Measurements from ENCODE around the gene AMY1C. TPM values are rescaled to one million over a fixed set of nuclear protein-coding genes. Genes with fewer than 3 reads are reported as not detected.
"Not testable (repeated sequence)": the region's sequence is repeated elsewhere in the genome, so short reads cannot be mapped to it uniquely, and the experiment has no call there.

AMY1C gene
- total and polyA plus RNA-seq, 2 of the 8 experiments (the other 6 are each of a cell fraction or from before 2014, with no cell fraction given), result not detected

DNA sequence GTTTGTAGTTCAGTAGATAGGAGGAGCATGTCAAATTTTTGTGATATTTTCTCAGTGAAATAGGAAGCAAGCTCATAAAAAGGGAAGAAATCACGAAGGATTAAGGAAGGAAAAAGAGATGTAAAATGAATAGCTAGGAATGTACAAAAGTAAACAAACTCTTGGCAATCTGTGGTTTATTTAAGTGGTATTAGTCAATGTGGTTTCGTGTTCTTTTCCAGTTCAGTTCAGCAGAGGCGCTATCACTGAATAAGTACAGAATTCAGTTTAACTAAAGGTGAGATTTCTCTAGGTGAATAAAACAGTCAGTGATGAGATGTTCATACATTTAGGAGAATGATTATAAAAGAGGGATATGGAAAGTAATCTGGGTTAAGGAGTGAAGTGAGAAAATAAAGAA lies 11.7 kb upstream of the AMY1C start:
- CTCF ChIA-PET (ENCODE audit: partially characterized antibody), result not testable (repeated sequence)

DNA sequence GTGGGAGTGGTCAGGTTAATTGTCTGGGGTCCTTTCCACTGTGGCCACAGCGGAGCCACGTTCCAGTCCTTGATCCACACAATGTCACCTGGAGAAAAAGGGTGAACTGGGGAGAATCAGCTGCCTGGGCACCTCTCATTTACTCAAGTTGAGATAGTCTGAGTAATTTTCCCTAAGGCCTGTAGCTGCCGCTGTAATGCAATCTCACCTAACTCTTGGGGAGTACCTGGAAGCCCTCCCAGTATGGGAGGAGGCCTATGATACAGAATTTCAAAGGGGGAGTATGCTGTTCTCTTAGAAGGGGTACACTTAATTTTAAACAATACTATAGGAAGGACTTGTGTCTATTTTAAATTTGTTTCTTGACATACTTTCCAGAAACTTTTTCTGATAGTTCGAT lies 5.2 kb upstream of the AMY1C start:
- not testable (repeated sequence) for H3K36me3 ChIP-seq (ENCODE audit: control insufficient read depth in 2 of 4, insufficient read depth in 4 of 4, low read length in 3 of 4); H3K27ac ChIP-seq (ENCODE audit: low read depth, low read length); H3K14ac ChIP-seq (ENCODE audit: insufficient read length)

More for the DNA sequence above, 11.7 kb upstream of the AMY1C start:
- H3K79me2 ChIP-seq (ENCODE audit: control insufficient read depth in 1 of 2, insufficient read depth in 2 of 2, low read length in 2 of 2); H3K4me1 ChIP-seq (replicated peaks in 1 of 4; ENCODE audit: control insufficient read depth in 3 of 4, insufficient read depth in 4 of 4, low read length in 3 of 4); H2AK5ac ChIP-seq (ENCODE audit: low read depth, low read length); H4K5ac ChIP-seq (ENCODE audit: insufficient read length, low read depth, low read length); H2BK120ac ChIP-seq (replicated peaks; ENCODE audit: low read depth, low read length); H3K9ac ChIP-seq (replicated peaks in 1 of 4; ENCODE audit: extremely low read depth in 1 of 4, low read depth in 3 of 4, low read length in 3 of 4); H3K27ac ChIP-seq (ENCODE audit: low read depth, low read length); H3K56ac ChIP-seq (replicated peaks; ENCODE audit: insufficient read length, low read depth, low read length); FAIRE-seq; POLR2A ChIA-PET (ENCODE audit: partially characterized antibody); H3K27me3 ChIP-seq (replicated peaks in 1 of 4; ENCODE audit: control insufficient read depth in 3 of 4, extremely low read depth in 1 of 4, insufficient read depth in 3 of 4, low read length in 3 of 4); H2BK12ac ChIP-seq (ENCODE audit: low read depth, low read length); H3K4ac ChIP-seq (replicated peaks; ENCODE audit: insufficient read length, low read depth, low read length); H3K23me2 ChIP-seq (ENCODE audit: low read depth, low read length); H3K4me3 ChIP-seq (ENCODE audit: extremely low read depth in 1 of 4, insufficient read depth in 2 of 4, low read depth in 3 of 4, low read length in 4 of 4); H2BK5ac ChIP-seq (ENCODE audit: low read depth, low read length); H4K8ac ChIP-seq (ENCODE audit: extremely low read depth, insufficient read depth, low read length); H3K4me2 ChIP-seq (ENCODE audit: insufficient read depth in 1 of 2, low read depth in 2 of 2, low read length in 2 of 2); H3K79me1 ChIP-seq (ENCODE audit: low read depth, low read length); H2BK15ac ChIP-seq (ENCODE audit: low read length); H3K18ac ChIP-seq (ENCODE audit: extremely low read depth, low read length); H3K36me3 ChIP-seq (ENCODE audit: control insufficient read depth in 2 of 4, insufficient read depth in 4 of 4, low read length in 3 of 4); DNase-seq (ENCODE audit: low read depth in 1 of 2, low spot score in 2 of 2); H3K23ac ChIP-seq (ENCODE audit: insufficient read length); H4K20me1 ChIP-seq (replicated peaks in 1 of 2; ENCODE audit: control insufficient read depth in 1 of 2, insufficient read depth in 2 of 2, low read length in 2 of 2); H2BK20ac ChIP-seq (ENCODE audit: low read length); H3K9me3 ChIP-seq (ENCODE audit: insufficient read depth in 2 of 2, low read depth in 1 of 2, low read length in 1 of 2); H2AFZ ChIP-seq (ENCODE audit: low read length); H4K91ac ChIP-seq (replicated peaks; ENCODE audit: insufficient read length, low read length); H3K14ac ChIP-seq (ENCODE audit: insufficient read length): not testable (repeated sequence)
- no CpG with 5 or more reads among the region's 3 CpGs for WGBS, 2 experiments (ENCODE audit: extremely low coverage in 1 of 2, insufficient coverage in 1 of 2, insufficient read length in 1 of 2, insufficient replicate concordance in 2 of 2, low coverage in 1 of 2, low lambda C conversion rate in 2 of 2, missing lambda C conversion rate in 1 of 2)

More for the DNA sequence above, 5.2 kb upstream of the AMY1C start:
- H3K18ac ChIP-seq (ENCODE audit: extremely low read depth, low read length); H3K4me2 ChIP-seq (ENCODE audit: insufficient read depth in 1 of 2, low read depth in 2 of 2, low read length in 2 of 2); H2BK15ac ChIP-seq (ENCODE audit: low read length); H3K27me3 ChIP-seq (replicated peaks in 1 of 4; ENCODE audit: control insufficient read depth in 3 of 4, extremely low read depth in 1 of 4, insufficient read depth in 3 of 4, low read length in 3 of 4); CTCF ChIA-PET (ENCODE audit: partially characterized antibody); H3K79me2 ChIP-seq (ENCODE audit: control insufficient read depth in 1 of 2, insufficient read depth in 2 of 2, low read length in 2 of 2); H3K79me1 ChIP-seq (ENCODE audit: low read depth, low read length); H3K9ac ChIP-seq (replicated peaks in 1 of 4; ENCODE audit: extremely low read depth in 1 of 4, low read depth in 3 of 4, low read length in 3 of 4); H2BK120ac ChIP-seq (replicated peaks; ENCODE audit: low read depth, low read length); H2BK20ac ChIP-seq (ENCODE audit: low read length); H3K56ac ChIP-seq (replicated peaks; ENCODE audit: insufficient read length, low read depth, low read length); H3K4me1 ChIP-seq (replicated peaks in 1 of 4; ENCODE audit: control insufficient read depth in 3 of 4, insufficient read depth in 4 of 4, low read length in 3 of 4); H3K4ac ChIP-seq (replicated peaks; ENCODE audit: insufficient read length, low read depth, low read length); H3K4me3 ChIP-seq (ENCODE audit: extremely low read depth in 1 of 4, insufficient read depth in 2 of 4, low read depth in 3 of 4, low read length in 4 of 4); H3K23me2 ChIP-seq (ENCODE audit: low read depth, low read length); H2AFZ ChIP-seq (ENCODE audit: low read length); H4K20me1 ChIP-seq (replicated peaks in 1 of 2; ENCODE audit: control insufficient read depth in 1 of 2, insufficient read depth in 2 of 2, low read length in 2 of 2); FAIRE-seq; H2BK12ac ChIP-seq (ENCODE audit: low read depth, low read length); H4K8ac ChIP-seq (ENCODE audit: extremely low read depth, insufficient read depth, low read length); H2AK5ac ChIP-seq (ENCODE audit: low read depth, low read length); H3K23ac ChIP-seq (ENCODE audit: insufficient read length); H4K91ac ChIP-seq (replicated peaks; ENCODE audit: insufficient read length, low read length); H4K5ac ChIP-seq (ENCODE audit: insufficient read length, low read depth, low read length); H3K9me3 ChIP-seq (ENCODE audit: insufficient read depth in 2 of 2, low read depth in 1 of 2, low read length in 1 of 2); DNase-seq (ENCODE audit: low read depth in 1 of 2, low spot score in 2 of 2); H2BK5ac ChIP-seq (ENCODE audit: low read depth, low read length); POLR2A ChIA-PET (ENCODE audit: partially characterized antibody): not testable (repeated sequence)
- WGBS, 2 experiments (ENCODE audit: extremely low coverage in 1 of 2, insufficient coverage in 1 of 2, insufficient read length in 1 of 2, insufficient replicate concordance in 2 of 2, low coverage in 1 of 2, low lambda C conversion rate in 2 of 2, missing lambda C conversion rate in 1 of 2), result no CpG with 5 or more reads among the region's 4 CpGs

All from H1 (cell line).